Measurements from ENCODE around the gene RIT2. TPM values are rescaled to one million over a fixed set of nuclear protein-coding genes. Genes with fewer than 3 reads are reported as not detected.

RIT2 gene
- polyA plus RNA-seq, 1 donor from 2014 or later: 1.1 TPM

- H3K9me2 ChIP-seq (ENCODE audit: insufficient read depth, low read length): no peaks in the 10 kb centered on the region
- H3K27ac ChIP-seq (ENCODE audit: low read length): no peak overlapping the region
- H3K9ac ChIP-seq (ENCODE audit: low read length): no peak overlapping the region
- no peaks in the 10 kb centered on the region for H3K9me3 ChIP-seq (ENCODE audit: low read length)
- H2AFZ ChIP-seq (ENCODE audit: low read depth, low read length): no peak overlapping the region
- H3F3A ChIP-seq (ENCODE audit: insufficient read depth, low read length, poor library complexity, severe bottlenecking): no peaks in the 10 kb centered on the region
- H3K4me2 ChIP-seq (ENCODE audit: low read length): no peak overlapping the region
- H3K27me3 ChIP-seq (ENCODE audit: insufficient read depth, low read depth, low read length): no peaks in the 10 kb centered on the region
- H3K79me2 ChIP-seq (replicated peaks; ENCODE audit: insufficient read depth, low read length): no peaks in the 10 kb centered on the region
- no peak overlapping the region for H3K4me3 ChIP-seq (ENCODE audit: low read length)
- no peaks in the 10 kb centered on the region for H4K20me1 ChIP-seq (ENCODE audit: insufficient read depth)
- TF ChIP-seq MXI1 (conservative IDR thresholded peaks at IDR 0.05; ENCODE audit: poor library complexity, severe bottlenecking) (no peak), EP300 (conservative IDR thresholded peaks at IDR 0.05; ENCODE audit: poor library complexity, severe bottlenecking) (no peak), TAF1 (IDR thresholded peaks at IDR 0.05; ENCODE audit: low read depth) (no peak), SMC3 (conservative IDR thresholded peaks at IDR 0.05; ENCODE audit: poor library complexity) (no peak), CTCF (IDR thresholded peaks at IDR 0.05; ENCODE audit: poor library complexity, severe bottlenecking) (no peak), REST (IDR thresholded peaks at IDR 0.05; ENCODE audit: borderline replicate concordance) (no peak), POLR2AphosphoS5 (IDR thresholded peaks at IDR 0.05) (no peak), EZH2 (IDR thresholded peaks at IDR 0.05; ENCODE audit: borderline replicate concordance, insufficient read depth, low read length, poor library complexity, severe bottlenecking) (no peak)
- H3K36me3 ChIP-seq (ENCODE audit: insufficient read depth, low read length): no peaks in the 10 kb centered on the region
Measured at GRCh38 chr18:42969366-42969765, 146.1 kb downstream of the RIT2 start.

GRCh38 chr18:42961298-42961697, 154.2 kb downstream of the RIT2 start:
- Histone ChIP-seq H3K4me2 (ENCODE audit: low read length) (no peak overlapping the region), H2AFZ (ENCODE audit: low read depth, low read length) (no peak overlapping the region), H3K9me2 (ENCODE audit: insufficient read depth, low read length) (no peaks in the 10 kb centered on the region)

More at GRCh38 chr18:42961298-42961697, 154.2 kb downstream of the RIT2 start:
- Histone ChIP-seq H3K27ac (ENCODE audit: low read length) (no peak overlapping the region), H3K9ac (ENCODE audit: low read length) (no peak overlapping the region), H3K4me3 (ENCODE audit: low read length) (no peak overlapping the region), H4K20me1 (ENCODE audit: insufficient read depth) (no peaks in the 10 kb centered on the region), H3K9me3 (ENCODE audit: low read length) (no peaks in the 10 kb centered on the region), H3K36me3 (ENCODE audit: insufficient read depth, low read length) (no peaks in the 10 kb centered on the region), H3K79me2 (replicated peaks; ENCODE audit: insufficient read depth, low read length) (no peaks in the 10 kb centered on the region), H3K27me3 (ENCODE audit: insufficient read depth, low read depth, low read length) (no peaks in the 10 kb centered on the region), H3F3A (ENCODE audit: insufficient read depth, low read length, poor library complexity, severe bottlenecking) (no peaks in the 10 kb centered on the region)
- TF ChIP-seq POLR2AphosphoS5 (IDR thresholded peaks at IDR 0.05) (no peak), CTCF (IDR thresholded peaks at IDR 0.05; ENCODE audit: poor library complexity, severe bottlenecking) (no peak), SMC3 (conservative IDR thresholded peaks at IDR 0.05; ENCODE audit: poor library complexity) (no peak), MXI1 (conservative IDR thresholded peaks at IDR 0.05; ENCODE audit: poor library complexity, severe bottlenecking) (no peak), REST (IDR thresholded peaks at IDR 0.05; ENCODE audit: borderline replicate concordance) (no peak), EZH2 (IDR thresholded peaks at IDR 0.05; ENCODE audit: borderline replicate concordance, insufficient read depth, low read length, poor library complexity, severe bottlenecking) (no peak), RAD21 (conservative IDR thresholded peaks at IDR 0.05) (no peak), TAF1 (IDR thresholded peaks at IDR 0.05; ENCODE audit: low read depth) (no peak), EP300 (conservative IDR thresholded peaks at IDR 0.05; ENCODE audit: poor library complexity, severe bottlenecking) (no peak)
